HepG2 (cell line): ENCODE results near the gene IGDCC3. TPM values are rescaled to one million over a fixed set of nuclear protein-coding genes. Genes with fewer than 3 reads are reported as not detected.

Experiments used
- ATAC-seq: fragments of 200-7000 bp; cut with Tn5 transposase; 3 replicates; pipeline ENCODE4 v1.9.1; 2020; ENCODE audit warnings: mild to moderate bottlenecking, moderate library complexity
- BruUV-seq: library from RNA; stranded (reverse); fragments of 400-500 nt; replicated peaks from 2 replicates; lab custom pipeline; 2021; lab: Mats Ljungman, UMichigan
- CTCF ChIA-PET: fragments of 300-600 bp; formaldehyde crosslinking; extraction: SDS; loops from one replicate; lab custom pipeline; 2021; ENCODE audit warnings: low total read pairs, inconsistent platforms, low intra/inter-chr PET ratio; lab: Yijun Ruan, JAX
- POLR2A ChIA-PET: fragments of 350-600 bp; sonication (Branson Sonifier 250); formaldehyde crosslinking; loops from one replicate; lab custom pipeline; 2020; ENCODE audit warnings: antibody characterized with exemption, inconsistent platforms; lab: Yijun Ruan, JAX
- DNase-seq: peaks from one replicate; pipeline ENCODE4 v3.0.0-alpha.2; 2015; ENCODE audit warnings: low spot score
- FAIRE-seq: peaks from 3 replicates; lab custom pipeline; 2011; peaks lifted over from hg19 to GRCh38; lab: Jason Lieb, UNC
- H2AFZ ChIP-seq: one replicate; pipeline ENCODE4 v1.6.1; 2011; ENCODE audit warnings: low read length, inconsistent platforms
- H3K27ac ChIP-seq: fragments of 300-600 bp; 3 replicates; pipeline ENCODE4 v1.8.0; 2011; ENCODE audit warnings: mixed run types, mild to moderate bottlenecking, mixed read lengths, low read length, inconsistent platforms; ENCODE audit not compliant: insufficient read depth; ENCODE audit errors: extremely low read length
- H3K27me3 ChIP-seq, 2 experiments: fragments of 200-600 bp in 1 of 2; 2 replicates in 1 of 2; 3 replicates in 1 of 2; pipeline versions ENCODE4 v1.6.0 to v1.8.0; 2011; ENCODE audit warnings: low read length in 2 of 2, mild to moderate bottlenecking in 2 of 2, moderate library complexity in 2 of 2, inconsistent platforms in 1 of 2; ENCODE audit not compliant: insufficient read depth in 2 of 2, control insufficient read depth in 1 of 2
- H3K36me3 ChIP-seq, 2 experiments: fragments of 200-600 bp in 1 of 2; replicated peaks in 1 of 2; 2 replicates in 1 of 2; 3 replicates in 1 of 2; pipeline versions ENCODE4 v1.5.1 to v1.8.0; 2011; ENCODE audit warnings: low read length in 2 of 2, inconsistent platforms in 1 of 2; ENCODE audit not compliant: insufficient read depth in 2 of 2, control insufficient read depth in 1 of 2
- H3K4me1 ChIP-seq: 2 replicates; pipeline ENCODE4 v1.5.1; 2012; ENCODE audit warnings: low read length, inconsistent platforms; ENCODE audit not compliant: insufficient read depth
- H3K4me2 ChIP-seq: 2 replicates; pipeline ENCODE4 v1.6.0; 2011; ENCODE audit warnings: low read depth, low read length, inconsistent platforms
- H3K4me3 ChIP-seq, 3 experiments: fragments of 200-600 bp in 1 of 3; sonication (generic), shearing (Covaris generic) in 1 of 3; replicated peaks in 1 of 3; 2 replicates each; pipeline ENCODE4 v1.5.1; 2011 to 2016; ENCODE audit warnings: low read length in 3 of 3, inconsistent platforms in 2 of 3, low read depth in 2 of 3, mild to moderate bottlenecking in 2 of 3, control low read depth in 1 of 3, mixed read lengths in 1 of 3; ENCODE audit not compliant: insufficient read depth in 1 of 3
- H3K79me2 ChIP-seq: one replicate; pipeline ENCODE4 v1.6.1; 2011; ENCODE audit warnings: low read length, inconsistent platforms; ENCODE audit not compliant: insufficient read depth
- H3K9ac ChIP-seq: 2 replicates; pipeline ENCODE4 v1.6.0; 2011; ENCODE audit warnings: mild to moderate bottlenecking, low read depth, low read length, inconsistent platforms; ENCODE audit not compliant: insufficient read depth
- H3K9me3 ChIP-seq: 2 replicates; pipeline ENCODE4 v1.5.1; 2012; ENCODE audit warnings: mild to moderate bottlenecking, low read length
- H4K20me1 ChIP-seq: 2 replicates; pipeline ENCODE4 v1.6.0; 2011; ENCODE audit warnings: inconsistent platforms, mild to moderate bottlenecking, low read length, moderate library complexity; ENCODE audit not compliant: insufficient read depth
- FOXO1 ChIP-seq: sonication (generic); formaldehyde crosslinking; IDR thresholded peaks from 2 replicates; pipeline ENCODE4 v1.4.0; 2020; ENCODE audit warnings: missing genetic modification reagents
- GABPB1 ChIP-seq: IDR thresholded peaks from 2 replicates; pipeline ENCODE4 v1.6.1; 2016; ENCODE audit warnings: mild to moderate bottlenecking, missing genetic modification reagents, moderate library complexity, missing compliant biosample characterization
- HES4 ChIP-seq: sonication (generic); formaldehyde crosslinking; IDR thresholded peaks from 2 replicates; pipeline ENCODE4 v1.9.0; 2021; ENCODE audit warnings: mild to moderate bottlenecking, missing genetic modification reagents, borderline replicate concordance
- HHEX ChIP-seq: IDR thresholded peaks from 2 replicates; pipeline ENCODE4 v1.6.1; 2016; ENCODE audit warnings: control low read depth
- HNF4A ChIP-seq: sonication (generic); formaldehyde crosslinking; IDR thresholded peaks from 2 replicates; pipeline ENCODE4 v1.4.0; 2020; ENCODE audit warnings: missing genetic modification reagents
- MIER2 ChIP-seq: IDR thresholded peaks from 2 replicates; pipeline ENCODE4 v1.6.1; 2016; ENCODE audit warnings: missing biosample characterization, missing genetic modification reagents
- NFATC3 ChIP-seq: sonication (generic); formaldehyde crosslinking; IDR thresholded peaks from 2 replicates; pipeline ENCODE4 v1.5.1; 2020; ENCODE audit warnings: mild to moderate bottlenecking, missing genetic modification reagents
- SMC3 ChIP-seq: IDR thresholded peaks from 2 replicates; pipeline ENCODE4 v1.6.1; 2011; ENCODE audit warnings: low read length, improper control_type of control experiment
- TFE3 ChIP-seq: IDR thresholded peaks from 2 replicates; pipeline ENCODE4 v1.6.1; 2016
- YEATS4 ChIP-seq: sonication (generic); formaldehyde crosslinking; IDR thresholded peaks from 2 replicates; pipeline ENCODE4 v1.4.0; 2020; ENCODE audit warnings: missing genetic modification reagents, borderline replicate concordance
- ZEB1 ChIP-seq: IDR thresholded peaks from 2 replicates; pipeline ENCODE4 v1.6.1; 2012; ENCODE audit warnings: mild to moderate bottlenecking, low read depth, inconsistent platforms; ENCODE audit not compliant: insufficient replicate concordance
- ZNF235 ChIP-seq: sonication (generic); formaldehyde crosslinking; IDR thresholded peaks from 2 replicates; pipeline ENCODE4 v1.8.1; 2023; ENCODE audit warnings: mild to moderate bottlenecking, missing genetic modification reagents, borderline replicate concordance
- ZNF276 ChIP-seq: sonication (generic); formaldehyde crosslinking; IDR thresholded peaks from 2 replicates; pipeline ENCODE4 v1.4.0; 2020; ENCODE audit warnings: mild to moderate bottlenecking, low read depth, missing genetic modification reagents
- ZNF788 ChIP-seq: sonication (generic); formaldehyde crosslinking; IDR thresholded peaks from 2 replicates; pipeline ENCODE4 v1.5.0; 2020; ENCODE audit warnings: mild to moderate bottlenecking, missing genetic modification reagents, borderline replicate concordance
- WGBS: methylation state at CpG from one replicate; pipeline ENCODE4 v1.1.6; 2017; ENCODE audit warnings: low lambda C conversion rate; 5-methylcytosine and 5-hydroxymethylcytosine counted together
- in situ Hi-C: cut with HindIII; loops from 2 replicates; pipeline ENCODE4 v1.10.0; 2017; ENCODE audit warnings: low pct_unique_long_range_greater_than_20kb; ENCODE audit not compliant: extremely low pct_ligation_motif_present
- intact Hi-C: fragments of 100-400 bp; cut with micrococcal nuclease; formaldehyde crosslinking; loops from one replicate; pipeline ENCODE4 v1.10.0; 2022; ENCODE audit not compliant: unreplicated experiment
- polyA plus RNA-seq, 8 experiments: library from polyadenylated mRNA; depleted of rRNA in 3 of 8; stranded (reverse) in 7 of 8; unstranded in 1 of 8; fragments of >200 nt; fragmentation: Illumina TruSeq in 4 of 8; extraction: Trizol in 4 of 8; gene quantifications; 2 replicates each; pipeline versions ENCODE4 v1.2.1 to v1.2.3, GENCODE V29; 2011 to 2016; ENCODE audit warnings: low read depth in 4 of 8, missing spikeins in 1 of 8, mixed read lengths in 1 of 8; ENCODE audit not compliant: insufficient read depth in 1 of 8
- total RNA-seq, 5 experiments: library from RNA; depleted of rRNA; stranded (reverse); fragments of >200 nt; fragmentation: Illumina TruSeq; extraction: Trizol; gene quantifications; 2 replicates each; pipeline ENCODE4 v1.2.3, GENCODE V29; 2016; ENCODE audit warnings: low read depth in 1 of 5

Gene IGDCC3
- total and polyA plus RNA-seq, 2 of the 13 experiments (the other 11 are each of a cell fraction or from before 2014, with no cell fraction given) = 30.1 to 51.8 TPM

- H3K36me3 ChIP-seq = peaks cover 5 to 17% of the 10 kb centered on the region in 2 experiments; a peak in 4 of 5 replicates
- no peak overlapping the region for H2AFZ ChIP-seq
- no peak for FAIRE-seq
- no peak overlapping the region for H3K4me3 ChIP-seq
- H3K9ac ChIP-seq = no peak overlapping the region
- H3K27me3 ChIP-seq = no peaks in the 10 kb centered on the region
- TF ChIP-seq GABPB1 = no peak
- no peak for TF ChIP-seq YEATS4 (CRISPR knock-in tag)
- no peak for TF ChIP-seq TFE3
- no peak for TF ChIP-seq HHEX (CRISPR knock-in tag)
- TF ChIP-seq ZNF235 (CRISPR knock-in tag) = no peak
- TF ChIP-seq NFATC3 = no peak
- TF ChIP-seq MIER2 (CRISPR knock-in tag) = no peak
- TF ChIP-seq HNF4A = no peak
- no peak for TF ChIP-seq SMC3
- no peak for TF ChIP-seq FOXO1 (CRISPR knock-in tag)
- TF ChIP-seq ZNF276 (CRISPR knock-in tag) = no peak
- TF ChIP-seq ZEB1 = no peak
- no peak for TF ChIP-seq HES4 (CRISPR knock-in tag)
- TF ChIP-seq ZNF788 = no peak
- TF ChIP-seq, all 625 proteins: peak for 0
- no TSS peak for BruUV-seq
- POLR2A ChIA-PET = no interaction called here
- peaks cover 32% of the 10 kb centered on the region for H3K79me2 ChIP-seq
- in situ Hi-C loops (no loop called here), intact Hi-C loops (no loop called here)
- DNase-seq (no peak), ATAC-seq (no peak)
- no peak overlapping the region for H3K27ac ChIP-seq
- 87% methylated on average over 8 of the region's 8 CpGs for WGBS
- H3K4me1 ChIP-seq = peaks cover 55% of the 10 kb centered on the region
- H3K4me2 ChIP-seq = no peak overlapping the region
- CTCF ChIA-PET = no interaction called here
- no peaks in the 10 kb centered on the region for H3K9me3 ChIP-seq
- 0 out of 2 replicates have a peak, but pooled peaks cover 5% of the 10 kb centered on the region for H4K20me1 ChIP-seq
Measured at GRCh38 chr15:65344214-65344913, 33.4 kb downstream of the IGDCC3 start.
